ENCODE data around the gene CFAP77.

The CFAP77 gene

DNA sequence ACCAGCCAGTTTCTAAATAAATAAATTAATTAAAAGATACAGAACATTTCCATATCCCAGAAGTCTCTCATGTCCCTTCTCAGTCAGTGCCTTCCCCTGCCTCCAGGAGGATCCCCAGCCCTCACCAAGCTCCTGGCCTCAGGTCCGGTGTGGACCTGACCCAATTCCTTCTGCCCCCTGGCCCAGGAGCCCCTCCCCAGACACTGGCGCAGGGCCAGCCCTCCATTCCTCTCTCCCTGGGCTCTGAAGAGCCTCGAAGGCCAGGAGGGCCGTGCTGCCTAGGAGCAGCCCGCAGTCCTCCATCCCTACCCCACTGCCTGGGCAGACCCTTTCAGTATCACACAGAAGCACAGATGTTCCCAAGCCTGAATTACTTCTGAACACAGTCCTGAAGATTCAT lies 110.6 kb downstream of the CFAP77 start:
- no peak for DNase-seq

- no peak for DNase-seq
Measured at GRCh38 chr9:132525308-132526023, 115.5 kb downstream of the CFAP77 start.

DNA sequence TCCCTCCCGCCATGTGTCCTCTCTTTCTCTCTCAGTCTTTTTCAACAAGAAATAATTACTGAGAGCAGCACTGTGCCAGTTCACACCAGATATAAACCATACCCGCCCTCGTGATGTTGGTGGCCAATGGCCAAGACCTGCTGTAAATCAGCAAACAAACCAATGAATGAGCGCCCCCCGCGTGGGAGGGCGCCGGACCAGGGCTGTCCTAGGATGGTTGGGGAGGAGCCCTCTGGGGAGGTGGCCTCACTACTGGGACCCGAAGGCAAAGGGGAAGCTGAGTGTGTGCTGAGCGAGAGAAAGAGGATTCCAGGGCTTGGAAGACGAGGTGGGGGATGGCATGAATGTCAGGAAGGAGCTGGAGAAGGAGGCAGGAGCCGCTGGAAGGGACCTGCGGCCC lies 121.2 kb downstream of the CFAP77 start:
- DNase-seq, result peak; percentile 63

- no peak for DNase-seq
Measured at GRCh38 chr9:132531710-132532570, 121.9 kb downstream of the CFAP77 start.

DNA sequence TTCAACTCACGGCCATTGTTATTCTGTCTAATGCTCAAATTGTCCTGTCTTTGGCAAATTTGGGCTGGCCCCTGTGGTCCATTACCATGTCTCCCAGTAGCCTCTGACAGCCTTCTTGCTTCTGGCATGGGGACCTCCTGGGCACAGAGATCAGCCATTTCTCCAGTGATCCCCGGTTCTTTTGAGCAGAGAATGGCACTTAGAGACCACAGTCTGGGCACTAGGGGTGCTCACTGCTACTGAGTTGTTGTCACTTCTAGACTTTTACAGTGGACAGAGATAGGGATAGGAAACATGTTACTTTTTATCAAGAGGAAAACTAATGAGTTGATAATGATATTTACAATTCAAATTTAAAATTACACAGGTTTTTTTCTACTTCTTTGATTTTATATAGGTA lies 124.8 kb downstream of the CFAP77 start:
- DNase-seq, result no peak

DNA sequence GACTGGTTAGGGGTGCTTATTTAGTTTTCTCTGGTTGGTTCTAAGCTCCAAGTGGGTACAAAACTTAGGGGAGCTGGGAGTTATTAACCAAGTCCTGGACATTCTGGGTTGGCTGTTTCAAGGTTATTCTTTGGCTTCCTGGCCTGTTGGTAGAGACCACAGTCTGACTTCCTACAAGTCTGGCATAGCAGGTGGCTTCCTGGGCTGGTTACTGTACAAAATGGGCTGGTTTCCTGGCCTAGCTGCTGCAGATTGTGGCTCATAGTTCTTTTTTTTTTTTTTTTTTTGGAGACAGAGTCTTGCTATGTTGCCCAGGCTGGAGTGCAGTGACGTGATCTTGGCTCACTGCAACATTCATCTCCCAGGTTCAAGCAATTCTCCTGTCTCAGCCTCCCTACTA lies 126.1 kb downstream of the CFAP77 start:
- no peak for DNase-seq

DNA sequence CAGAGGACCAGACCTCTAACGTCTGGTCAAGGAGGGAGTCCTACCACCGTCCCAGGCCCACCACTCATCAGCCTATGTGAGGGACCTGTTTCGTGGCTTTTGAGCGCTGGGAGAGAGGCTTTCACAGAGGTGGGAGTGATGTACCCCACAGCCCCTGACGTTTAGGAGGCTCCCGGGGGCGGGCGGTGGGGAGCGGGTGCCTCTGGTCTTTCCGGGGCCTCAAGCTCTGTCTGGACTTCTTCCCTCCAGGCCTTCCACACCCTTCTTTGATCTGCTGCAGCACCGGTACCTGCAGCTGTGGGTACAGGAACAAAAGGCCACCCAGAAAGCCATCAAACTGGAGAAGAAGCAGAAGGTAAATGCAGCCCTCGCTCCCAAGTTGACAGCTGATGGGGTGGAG lies 127.3 kb downstream of the CFAP77 start:
- DNase-seq, result no peak

DNA sequence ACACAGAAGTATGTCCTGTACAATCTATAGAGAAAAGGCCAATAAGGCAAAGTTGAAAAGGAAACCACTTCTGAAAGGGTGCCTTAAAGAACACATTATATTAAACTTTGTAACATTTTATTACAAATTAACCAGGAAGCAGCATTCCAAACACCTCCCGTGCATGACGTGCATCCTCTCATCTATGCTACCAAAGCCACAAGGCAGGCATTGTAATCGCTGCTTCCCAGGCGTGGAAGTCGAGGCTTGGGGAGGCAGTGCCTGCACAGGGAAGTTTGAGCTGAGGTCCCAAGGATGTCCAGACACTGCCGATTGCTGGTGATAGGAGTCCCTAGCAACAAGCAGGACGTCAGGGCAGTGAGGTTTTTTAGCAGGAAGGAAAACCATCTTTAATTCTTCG lies 128.1 kb downstream of the CFAP77 start:
- DNase-seq, result no peak

- no peak for DNase-seq
Measured at GRCh38 chr9:132539096-132539495, 129.1 kb downstream of the CFAP77 start.

DNA sequence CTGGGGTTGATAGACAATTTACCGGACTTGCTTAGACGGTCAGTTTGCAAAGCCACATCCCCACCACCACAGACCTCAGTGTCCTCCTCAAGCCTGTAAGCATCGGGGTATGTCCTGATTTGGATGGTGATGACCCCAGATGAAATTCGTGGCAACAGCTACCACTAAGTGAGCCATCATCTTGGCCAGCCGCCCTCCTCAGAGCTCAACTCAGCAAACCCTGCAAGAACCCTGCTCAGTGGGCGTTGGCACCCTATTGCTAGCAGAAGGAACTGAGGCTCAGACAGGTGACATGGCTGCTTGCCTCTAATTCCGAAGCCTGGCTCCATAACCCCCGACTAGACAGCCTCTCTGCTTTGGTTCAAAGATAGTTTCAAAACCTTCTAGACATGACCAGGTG lies 131.0 kb downstream of the CFAP77 start:
- DNase-seq, result no peak

- DNase-seq, result no peak
Measured at GRCh38 chr9:132541870-132542830, 132.1 kb downstream of the CFAP77 start.

DNA sequence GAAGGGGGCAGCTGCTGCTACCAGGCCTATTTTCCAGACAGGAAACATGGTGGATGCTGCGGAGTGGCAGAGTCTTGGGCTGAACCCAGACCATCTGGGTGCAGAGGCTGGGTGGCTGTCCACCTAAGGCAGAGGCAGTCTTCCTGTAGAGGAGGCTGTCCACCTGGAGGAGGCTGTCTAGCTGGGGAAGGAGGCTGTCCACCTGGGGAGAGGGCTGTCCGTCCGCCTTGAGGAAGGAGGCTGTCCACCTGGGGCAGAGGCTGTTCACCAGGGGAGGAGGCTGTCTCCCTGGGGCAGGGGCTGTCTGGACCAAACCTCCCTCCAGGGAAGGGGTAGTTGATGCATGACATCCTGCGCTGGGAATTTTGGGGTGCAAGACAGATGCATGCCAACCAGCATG lies 133.2 kb downstream of the CFAP77 start:
- no peak for DNase-seq

- DNase-seq, result no peak
Measured at GRCh38 chr9:132543960-132544359, 133.9 kb downstream of the CFAP77 start.

DNA sequence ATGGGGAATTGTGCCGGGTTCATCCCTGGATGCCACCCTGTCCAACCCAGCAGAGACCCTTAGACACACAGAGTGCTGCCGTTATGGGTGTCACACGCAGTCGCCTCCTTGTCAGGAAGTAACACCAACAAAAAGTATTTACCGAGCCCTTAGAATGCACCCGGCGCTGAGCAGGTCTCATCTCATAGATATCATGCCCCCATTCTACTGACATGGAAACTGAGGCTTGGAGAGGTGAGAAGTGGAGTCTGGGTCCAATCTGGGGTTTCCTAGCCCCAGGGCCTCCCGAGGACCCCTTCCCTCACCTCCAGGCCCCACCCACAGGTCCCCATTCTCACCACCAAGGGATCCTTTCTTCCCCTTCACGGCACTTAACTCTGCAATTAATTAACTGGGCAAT lies 135.6 kb downstream of the CFAP77 start:
- no peak for DNase-seq

DNA sequence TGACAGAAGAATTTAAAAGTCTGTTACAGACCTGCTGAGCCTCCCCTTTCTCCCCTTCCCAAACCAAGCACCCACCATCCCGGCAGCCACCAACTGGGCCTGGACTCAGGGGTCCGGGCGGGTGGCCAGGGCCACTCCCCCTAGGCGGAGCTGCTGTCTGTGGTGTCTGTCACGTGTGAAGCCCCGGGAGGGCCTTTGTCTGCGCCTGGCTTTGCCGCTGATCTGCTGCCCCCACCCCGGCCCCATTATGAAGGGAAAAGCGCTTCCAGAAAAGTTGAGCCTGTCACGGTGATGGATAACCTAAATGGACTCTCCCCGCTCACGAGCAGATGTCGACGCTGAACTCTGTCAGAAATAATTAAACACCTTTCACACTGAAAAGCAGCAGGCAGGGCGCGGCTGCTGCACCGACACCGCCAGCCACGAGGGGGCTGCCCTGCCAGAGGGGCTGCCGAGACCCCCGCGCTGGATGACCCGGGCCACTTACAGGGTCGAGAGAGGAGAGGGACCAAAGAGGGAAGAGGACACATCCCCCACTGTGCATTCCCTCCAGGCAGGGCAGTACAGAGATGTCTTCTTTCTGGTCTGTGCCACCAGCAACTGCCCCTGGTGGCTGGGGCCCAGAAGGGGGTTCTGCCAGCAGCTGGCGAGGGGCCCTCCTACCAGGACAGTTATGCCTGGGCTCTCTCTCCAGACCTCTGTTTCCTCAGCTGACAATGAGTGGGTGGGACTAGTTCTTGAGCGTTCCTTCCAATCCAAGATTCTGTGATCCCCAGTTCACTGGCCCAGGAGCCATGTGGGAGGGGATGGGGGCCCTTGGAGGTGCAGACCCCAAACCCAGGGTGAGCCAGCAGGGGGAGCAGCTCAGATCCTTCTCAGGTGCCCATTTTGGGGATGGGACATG lies 136.4 kb downstream of the CFAP77 start:
- peak; percentile 39 for DNase-seq

GRCh38 chr9:132547052-132547431 lies 137.0 kb downstream of the CFAP77 start:
- DNase-seq, result no peak

GRCh38 chr9:132547436-132547835 lies 137.4 kb downstream of the CFAP77 start:
- DNase-seq, result no peak

GRCh38 chr9:132547976-132548730 lies 138.1 kb downstream of the CFAP77 start:
- DNase-seq, result no peak

DNA sequence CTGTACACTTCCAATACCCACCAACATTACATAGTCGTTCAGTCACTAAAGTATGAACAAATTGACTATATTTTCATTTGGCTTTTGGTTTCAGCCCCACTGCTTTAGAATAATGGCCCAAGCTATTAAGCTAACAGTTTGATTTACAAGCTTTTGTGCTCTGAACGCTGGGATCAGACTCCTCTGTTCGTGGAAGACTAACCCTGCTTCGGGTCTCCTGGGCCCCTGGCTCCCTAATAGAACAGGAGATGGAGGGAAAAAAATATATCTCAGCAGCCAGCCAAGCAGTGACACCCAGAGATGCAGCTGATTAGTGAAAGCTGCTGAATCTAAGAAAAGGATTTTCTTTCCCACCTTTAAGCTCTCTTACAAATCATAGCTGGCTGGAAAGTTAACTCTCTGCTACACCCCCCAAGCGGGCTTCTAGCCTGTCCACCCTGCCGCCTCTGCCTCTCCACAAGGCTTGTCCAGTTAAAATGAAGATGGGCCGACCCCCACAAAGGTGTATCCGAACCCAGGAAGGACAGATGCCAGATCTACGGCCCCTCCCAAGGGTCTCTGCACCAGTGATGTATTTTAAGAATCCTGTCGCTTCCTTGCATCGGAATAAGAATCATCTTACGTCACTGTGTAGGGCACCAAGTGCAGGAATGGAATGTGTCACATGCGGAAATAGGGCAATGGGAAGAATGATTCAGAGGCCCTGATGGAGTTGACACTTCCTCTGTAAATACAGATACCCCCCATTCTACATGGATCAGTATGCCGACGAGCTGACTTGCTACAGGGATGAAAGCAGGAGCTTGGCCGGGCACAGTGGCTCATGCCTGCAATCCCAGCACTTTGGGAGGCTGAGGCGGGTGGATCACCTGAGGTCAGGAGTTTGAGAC lies 139.0 kb downstream of the CFAP77 start:
- DNase-seq, result no peak

GRCh38 chr9:132551556-132551955 lies 141.5 kb downstream of the CFAP77 start:
- DNase-seq, result no peak

Measured in NCI-H774 (cell line).